ENCODE measurements around the gene NSUN3. TPM values are rescaled to one million over a fixed set of nuclear protein-coding genes. Genes with fewer than 3 reads are reported as not detected.

The NSUN3 gene
- total RNA-seq = 18.0 TPM
- long read RNA-seq, partial matches to known transcripts = 1 of 7 reads
- long read RNA-seq, other reads (novel, unspliced or antisense) = 5 of 7 reads

- TF ChIP-seq, protein P1, sequence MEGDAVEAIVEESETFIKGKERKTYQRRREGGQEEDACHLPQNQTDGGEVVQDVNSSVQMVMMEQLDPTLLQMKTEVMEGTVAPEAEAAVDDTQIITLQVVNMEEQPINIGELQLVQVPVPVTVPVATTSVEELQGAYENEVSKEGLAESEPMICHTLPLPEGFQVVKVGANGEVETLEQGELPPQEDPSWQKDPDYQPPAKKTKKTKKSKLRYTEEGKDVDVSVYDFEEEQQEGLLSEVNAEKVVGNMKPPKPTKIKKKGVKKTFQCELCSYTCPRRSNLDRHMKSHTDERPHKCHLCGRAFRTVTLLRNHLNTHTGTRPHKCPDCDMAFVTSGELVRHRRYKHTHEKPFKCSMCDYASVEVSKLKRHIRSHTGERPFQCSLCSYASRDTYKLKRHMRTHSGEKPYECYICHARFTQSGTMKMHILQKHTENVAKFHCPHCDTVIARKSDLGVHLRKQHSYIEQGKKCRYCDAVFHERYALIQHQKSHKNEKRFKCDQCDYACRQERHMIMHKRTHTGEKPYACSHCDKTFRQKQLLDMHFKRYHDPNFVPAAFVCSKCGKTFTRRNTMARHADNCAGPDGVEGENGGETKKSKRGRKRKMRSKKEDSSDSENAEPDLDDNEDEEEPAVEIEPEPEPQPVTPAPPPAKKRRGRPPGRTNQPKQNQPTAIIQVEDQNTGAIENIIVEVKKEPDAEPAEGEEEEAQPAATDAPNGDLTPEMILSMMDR (IDR thresholded peaks at IDR 0.05) = no peak
- intact Hi-C loops (cut with DNase I) = no loop called here
- H3K36me3 ChIP-seq = peaks cover 9% of the 10 kb centered on the region
- H3K27me3 ChIP-seq (ENCODE audit: low read depth) = no peaks in the 10 kb centered on the region
- peak within 1 kb of the TSS; percentile 64 for H3K4me3 ChIP-seq
- peaks cover 33% of the 10 kb centered on the region for H3K4me1 ChIP-seq
- peak within 1 kb of the TSS; percentile 92 for H3K27ac ChIP-seq
- ATAC-seq (peak; percentile 96 to 98), DNase-seq (peak; percentile 93)
- H3K9me3 ChIP-seq = no peaks in the 10 kb centered on the region
Observed at GRCh38 chr3:94062513-94063404, at the start of gene NSUN3, which contains the start of gene DHFR2. TSS of gene NSUN3 (plus strand) at chr3:94063061. CDS start at chr3:94063127, 66 bp downstream. TSS of gene DHFR2 (minus strand) at chr3:94062916. CDS start at chr3:94061511, 1,405 bp downstream.

DNA sequence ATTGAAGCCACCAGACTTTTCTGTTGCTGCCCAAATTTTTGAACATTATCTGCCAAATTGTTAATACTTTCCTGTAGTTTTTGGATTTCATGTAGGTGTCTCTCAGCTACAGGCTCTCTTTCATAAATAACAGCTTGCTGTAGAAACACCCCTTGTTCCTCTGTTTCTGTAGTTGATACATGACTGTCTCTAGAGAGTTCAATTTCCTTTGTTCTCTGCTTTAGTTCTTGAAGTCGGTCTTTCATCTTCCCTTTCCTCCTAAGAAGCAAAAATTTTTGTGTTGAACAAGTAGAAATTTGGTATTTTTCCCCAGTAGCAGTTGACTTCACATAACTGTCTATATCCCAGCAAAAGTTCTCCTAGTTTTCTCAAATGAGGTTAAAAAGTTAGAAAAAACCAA is 47.8 kb upstream of the NSUN3 start:
- Histone ChIP-seq H3K36me3 (no peaks in the 10 kb centered on the region), H3K9me3 (no peaks in the 10 kb centered on the region), H3K4me3 (no peak overlapping the region), H3K27me3 (ENCODE audit: low read depth) (no peaks in the 10 kb centered on the region), H3K4me1 (no peaks in the 10 kb centered on the region), H3K27ac (no peak overlapping the region)
- TF ChIP-seq, protein P1 (IDR thresholded peaks at IDR 0.05) = no peak
- ATAC-seq (no peak), DNase-seq (no peak)
- intact Hi-C loops (cut with DNase I) = no loop called here

GRCh38 chr3:94019659-94020058 is 43.2 kb upstream of the NSUN3 start:
- Histone ChIP-seq H3K9me3 (no peaks in the 10 kb centered on the region), H3K36me3 (no peaks in the 10 kb centered on the region), H3K4me1 (no peaks in the 10 kb centered on the region), H3K27me3 (ENCODE audit: low read depth) (no peaks in the 10 kb centered on the region), H3K4me3 (no peak overlapping the region), H3K27ac (no peak overlapping the region)
- ATAC-seq (peak in 1 of 2 donors; percentile 41), DNase-seq (no peak)
- TF ChIP-seq, protein P1 (IDR thresholded peaks at IDR 0.05) = no peak
- intact Hi-C loops (cut with DNase I) = no loop called here

DNA sequence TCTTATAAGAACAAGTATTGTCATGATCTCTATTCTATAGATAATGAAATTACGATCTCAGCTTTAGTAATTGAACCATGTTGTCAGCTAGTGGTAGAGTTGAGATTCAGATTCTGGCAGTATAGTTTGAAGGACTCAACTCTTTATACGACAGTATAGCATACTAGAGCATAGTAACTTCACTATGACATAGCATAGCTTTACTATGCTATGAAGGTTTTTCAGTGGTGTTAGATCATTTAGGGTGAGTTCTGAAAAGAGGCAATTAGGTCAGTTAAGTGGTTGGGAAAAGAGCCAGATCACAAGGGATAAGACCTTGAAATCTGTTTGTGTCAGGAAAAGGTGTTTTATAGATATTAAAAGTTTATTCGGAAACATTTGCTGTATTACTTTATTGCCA is 42.6 kb upstream of the NSUN3 start:
- Histone ChIP-seq H3K27me3 (ENCODE audit: low read depth) (no peaks in the 10 kb centered on the region), H3K36me3 (no peaks in the 10 kb centered on the region), H3K27ac (no peak overlapping the region), H3K9me3 (no peaks in the 10 kb centered on the region), H3K4me3 (no peak overlapping the region), H3K4me1 (no peaks in the 10 kb centered on the region)
- ATAC-seq (no peak), DNase-seq (no peak)
- intact Hi-C loops (cut with DNase I) = no loop called here
- TF ChIP-seq, protein P1 (IDR thresholded peaks at IDR 0.05) = no peak

GRCh38 chr3:94024385-94024784 is 38.5 kb upstream of the NSUN3 start:
- H3K36me3 ChIP-seq = no peaks in the 10 kb centered on the region
- H3K27me3 ChIP-seq (ENCODE audit: low read depth) = no peaks in the 10 kb centered on the region
- intact Hi-C loops (cut with DNase I) = no loop called here
- ATAC-seq (no peak), DNase-seq (no peak)
- no peaks in the 10 kb centered on the region for H3K4me1 ChIP-seq
- H3K9me3 ChIP-seq = no peaks in the 10 kb centered on the region
- H3K27ac ChIP-seq = no peak overlapping the region
- H3K4me3 ChIP-seq = no peak overlapping the region
- TF ChIP-seq, protein P1 (IDR thresholded peaks at IDR 0.05) = no peak
